Hepatocyte (in vitro differentiated cells): ENCODE measurements around the gene GPR62. TPM values are rescaled to one million over a fixed set of nuclear protein-coding genes. Genes with fewer than 3 reads are reported as not detected.
A peak's percentile ranks its signal among the peaks of the same experiment; 100 is the strongest.

Source experiments
- DNase-seq: peaks from one replicate; pipeline ENCODE4 v3.0.0-alpha.2; 2016; ENCODE audit warnings: low spot score
- H2AFZ ChIP-seq: fragments of 200-600 bp; sonication (generic); 2 replicates; pipeline ENCODE4 v1.6.0; 2016; ENCODE audit warnings: antibody characterized with exemption, mild to moderate bottlenecking
- H3K27ac ChIP-seq: fragments of 200-600 bp; sonication (generic); 2 replicates; pipeline ENCODE4 v1.5.1; 2016; ENCODE audit warnings: mild to moderate bottlenecking
- H3K27me3 ChIP-seq: fragments of 200-600 bp; sonication (generic); 2 replicates; pipeline ENCODE4 v1.6.1; 2016
- H3K36me3 ChIP-seq: fragments of 200-600 bp; sonication (generic); replicated peaks from 2 replicates; pipeline ENCODE4 v1.5.1; 2016; ENCODE audit warnings: low read depth; ENCODE audit not compliant: insufficient read depth
- H3K4me1 ChIP-seq: fragments of 200-600 bp; sonication (generic); 2 replicates; pipeline ENCODE4 v1.5.1; 2016; ENCODE audit warnings: mild to moderate bottlenecking, moderate library complexity; ENCODE audit not compliant: insufficient read depth
- H3K4me2 ChIP-seq: fragments of 200-600 bp; sonication (generic); 2 replicates; pipeline ENCODE4 v1.6.0; 2016
- H3K4me3 ChIP-seq: fragments of 200-600 bp; sonication (generic); 2 replicates; pipeline ENCODE4 v1.5.1; 2016; ENCODE audit warnings: mild to moderate bottlenecking
- H3K79me2 ChIP-seq: fragments of 200-600 bp; sonication (generic); 2 replicates; pipeline ENCODE4 v1.6.0; 2017; ENCODE audit warnings: mild to moderate bottlenecking
- H3K9me2 ChIP-seq: fragments of 200-600 bp; sonication (generic); replicated peaks from 2 replicates; pipeline ENCODE4 v1.6.0; 2017; ENCODE audit warnings: mild to moderate bottlenecking; ENCODE audit not compliant: insufficient read depth
- H3K9me3 ChIP-seq: fragments of 200-600 bp; sonication (generic); 2 replicates; pipeline ENCODE4 v1.5.1; 2016; ENCODE audit warnings: low read depth, mild to moderate bottlenecking
- H4K20me1 ChIP-seq: fragments of 200-600 bp; sonication (generic); 2 replicates; pipeline ENCODE4 v1.6.0; 2016; ENCODE audit warnings: mild to moderate bottlenecking; ENCODE audit not compliant: insufficient read depth, poor library complexity, severe bottlenecking
- EZH2 ChIP-seq: fragments of 200-600 bp; sonication (generic); IDR thresholded peaks from 2 replicates; pipeline ENCODE4 v1.6.1; 2016; ENCODE audit warnings: antibody characterized with exemption, mild to moderate bottlenecking, borderline replicate concordance
- EZH2phosphoT487 ChIP-seq: fragments of 200-600 bp; sonication (generic); IDR thresholded peaks from one replicate; pipeline ENCODE4 v1.6.1; 2018; ENCODE audit warnings: antibody characterized with exemption, mild to moderate bottlenecking, low read depth, moderate library complexity; ENCODE audit not compliant: unreplicated experiment, severe bottlenecking
- WGBS: methylation state at CpG from one replicate; pipeline ENCODE4 v1.1.6; 2016; ENCODE audit warnings: low lambda C conversion rate; ENCODE audit errors: missing lambda C conversion rate; 5-methylcytosine and 5-hydroxymethylcytosine counted together
- polyA plus RNA-seq: library from polyadenylated mRNA; unstranded; fragments of >200 nt; fragmentation: Nextera tagmentation; extraction: Ambion mirVana; gene quantifications from 2 replicates; pipeline ENCODE4 v1.2.1, GENCODE V29; 2016
- total RNA-seq: library from RNA; depleted of rRNA; stranded (reverse); fragments of >200 nt; gene quantifications from 2 replicates; pipeline ENCODE4 v1.2.3, GENCODE V29; 2014
- TF ChIP-seq, protein P1 (sequence below): fragments of 200-600 bp; sonication (generic); IDR thresholded peaks from 2 replicates; pipeline ENCODE4 v1.5.1; 2016; ENCODE audit warnings: antibody characterized with exemption, mild to moderate bottlenecking; ENCODE audit not compliant: poor library complexity

GPR62 gene
- total and polyA plus RNA-seq, 2 experiments from 2014 or later: 0.08 TPM; not detected in 1

DNA sequence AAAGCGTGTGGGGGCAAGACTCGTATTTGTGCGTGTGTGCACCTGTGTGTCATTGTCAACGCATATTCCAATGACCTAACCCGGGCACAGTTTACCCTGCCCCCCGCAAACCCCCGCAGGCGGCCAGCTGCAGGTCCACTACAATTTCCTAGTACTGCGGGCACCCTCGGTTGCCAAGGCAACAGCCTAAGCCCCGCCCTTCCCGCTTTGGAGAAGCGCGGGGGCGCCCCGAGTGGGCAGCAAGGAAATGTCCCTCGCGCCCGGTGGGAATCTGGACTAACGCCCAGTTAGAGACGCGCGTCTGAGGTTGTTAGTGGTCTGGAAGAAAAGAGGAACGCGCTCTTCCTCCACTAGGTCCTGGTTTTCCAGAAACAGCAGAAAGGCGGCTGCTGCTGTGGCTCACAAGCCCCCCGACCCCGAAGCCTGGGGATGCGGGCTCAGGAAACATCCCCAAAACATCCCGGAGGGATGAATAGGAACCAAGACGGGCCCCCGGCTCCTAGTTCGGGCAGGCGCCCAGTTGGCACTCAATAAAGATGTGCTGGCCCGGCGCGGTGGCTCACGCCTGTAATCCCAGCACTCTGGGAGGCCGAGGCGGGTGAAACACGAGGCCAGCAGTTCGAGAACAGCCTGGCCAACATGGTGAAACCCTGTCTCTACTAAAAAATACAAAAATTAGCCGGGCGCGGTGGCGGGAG lies 20.8 kb downstream of the GPR62 start:
- peak overlapping the region; percentile 57 for H3K4me3 ChIP-seq
- peak overlapping the region; percentile 97 for H3K27ac ChIP-seq
- H4K20me1 ChIP-seq: no peaks in the 10 kb centered on the region
- H3K9me2 ChIP-seq: no peaks in the 10 kb centered on the region
- no peaks in the 10 kb centered on the region for H3K36me3 ChIP-seq
- H3K79me2 ChIP-seq: peaks cover 26% of the 10 kb centered on the region
- H3K27me3 ChIP-seq: no peaks in the 10 kb centered on the region
- peak overlapping the region; percentile 90 for H2AFZ ChIP-seq
- H3K9me3 ChIP-seq: no peaks in the 10 kb centered on the region
- peak; percentile 87 for DNase-seq
- TF ChIP-seq EZH2: no peak
- TF ChIP-seq, protein P1, sequence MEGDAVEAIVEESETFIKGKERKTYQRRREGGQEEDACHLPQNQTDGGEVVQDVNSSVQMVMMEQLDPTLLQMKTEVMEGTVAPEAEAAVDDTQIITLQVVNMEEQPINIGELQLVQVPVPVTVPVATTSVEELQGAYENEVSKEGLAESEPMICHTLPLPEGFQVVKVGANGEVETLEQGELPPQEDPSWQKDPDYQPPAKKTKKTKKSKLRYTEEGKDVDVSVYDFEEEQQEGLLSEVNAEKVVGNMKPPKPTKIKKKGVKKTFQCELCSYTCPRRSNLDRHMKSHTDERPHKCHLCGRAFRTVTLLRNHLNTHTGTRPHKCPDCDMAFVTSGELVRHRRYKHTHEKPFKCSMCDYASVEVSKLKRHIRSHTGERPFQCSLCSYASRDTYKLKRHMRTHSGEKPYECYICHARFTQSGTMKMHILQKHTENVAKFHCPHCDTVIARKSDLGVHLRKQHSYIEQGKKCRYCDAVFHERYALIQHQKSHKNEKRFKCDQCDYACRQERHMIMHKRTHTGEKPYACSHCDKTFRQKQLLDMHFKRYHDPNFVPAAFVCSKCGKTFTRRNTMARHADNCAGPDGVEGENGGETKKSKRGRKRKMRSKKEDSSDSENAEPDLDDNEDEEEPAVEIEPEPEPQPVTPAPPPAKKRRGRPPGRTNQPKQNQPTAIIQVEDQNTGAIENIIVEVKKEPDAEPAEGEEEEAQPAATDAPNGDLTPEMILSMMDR: peak; percentile 20
- peak overlapping the region; percentile 99 for H3K4me2 ChIP-seq
- 53% methylated on average over 46 of the region's 46 CpGs for WGBS
- H3K4me1 ChIP-seq: peaks cover 20% of the 10 kb centered on the region

DNA sequence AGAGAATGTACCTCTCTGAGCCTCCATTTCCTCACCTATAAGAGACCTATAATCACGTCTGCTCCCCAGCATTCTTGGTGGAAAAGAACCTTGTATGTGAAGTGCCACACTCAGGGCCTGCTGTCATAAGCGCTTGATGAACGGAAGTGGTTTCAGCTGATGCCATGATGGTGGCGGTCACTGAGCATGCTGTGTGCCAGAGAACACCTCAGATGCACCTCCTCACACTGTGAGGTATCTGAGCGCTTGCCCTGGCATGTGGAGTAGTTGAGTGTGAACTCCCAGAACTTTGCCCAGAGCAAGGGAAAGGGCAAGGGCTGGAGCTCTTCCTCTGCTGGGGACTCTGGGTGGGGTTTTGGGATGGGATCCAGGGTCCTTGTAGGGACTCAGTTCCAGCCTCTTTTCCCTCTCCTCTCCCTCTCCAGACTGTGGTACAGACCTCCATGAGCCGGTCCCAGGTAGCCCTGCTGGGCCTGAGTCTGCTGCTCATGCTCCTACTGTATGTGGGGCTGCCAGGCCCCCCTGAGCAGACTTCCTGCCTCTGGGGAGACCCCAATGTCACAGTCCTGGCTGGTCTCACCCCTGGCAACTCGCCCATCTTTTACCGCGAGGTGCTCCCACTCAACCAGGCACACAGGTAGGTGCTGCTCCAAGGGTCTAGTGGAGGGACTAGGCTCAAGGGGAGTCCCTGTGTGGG lies 22.4 kb downstream of the GPR62 start:
- no peak for DNase-seq
- Histone ChIP-seq H3K36me3 (no peaks in the 10 kb centered on the region), H3K9me2 (no peaks in the 10 kb centered on the region), H3K4me1 (peaks cover 33% of the 10 kb centered on the region), H4K20me1 (no peaks in the 10 kb centered on the region), H3K27ac (no peak overlapping the region), H3K9me3 (no peaks in the 10 kb centered on the region), H3K4me2 (no peak overlapping the region), H2AFZ (no peak overlapping the region), H3K79me2 (peaks cover 28% of the 10 kb centered on the region), H3K27me3 (no peaks in the 10 kb centered on the region), H3K4me3 (no peak overlapping the region)
- WGBS: 99% methylated on average over 9 of the region's 9 CpGs
- TF ChIP-seq EZH2 (no peak), EZH2phosphoT487 (no peak)
- TF ChIP-seq, protein P1: no peak

DNA sequence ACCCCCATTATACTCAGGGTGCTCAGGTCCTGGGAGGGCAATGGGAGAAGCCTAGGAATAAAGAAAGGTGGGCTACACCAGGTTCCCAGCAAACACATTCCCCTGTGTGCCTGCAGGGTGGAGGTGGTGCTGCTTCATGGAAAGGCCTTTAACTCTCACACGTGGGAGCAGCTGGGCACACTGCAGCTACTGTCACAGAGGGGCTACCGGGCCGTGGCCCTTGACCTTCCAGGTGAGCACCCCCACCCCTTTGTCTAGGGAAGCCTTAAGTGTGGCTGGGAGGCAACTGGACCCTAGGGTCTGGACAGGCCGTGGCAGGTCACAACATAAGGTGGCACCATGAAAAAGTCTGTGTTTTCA lies 22.9 kb downstream of the GPR62 start:
- H3K9me3 ChIP-seq: no peaks in the 10 kb centered on the region
- peaks cover 22% of the 10 kb centered on the region for H3K79me2 ChIP-seq
- no peaks in the 10 kb centered on the region for H3K27me3 ChIP-seq
- H3K36me3 ChIP-seq: no peaks in the 10 kb centered on the region
- TF ChIP-seq EZH2phosphoT487 (no peak), EZH2 (no peak)
- TF ChIP-seq, protein P1: no peak
- peaks cover 34% of the 10 kb centered on the region for H3K4me1 ChIP-seq
- DNase-seq: no peak
- H3K27ac ChIP-seq: no peak overlapping the region
- H3K9me2 ChIP-seq: no peaks in the 10 kb centered on the region
- no peak overlapping the region for H3K4me3 ChIP-seq
- no peaks in the 10 kb centered on the region for H4K20me1 ChIP-seq
- WGBS: 90% methylated on average over 4 of the region's 4 CpGs
- H2AFZ ChIP-seq: no peak overlapping the region
- H3K4me2 ChIP-seq: no peak overlapping the region
